GM21723 (cell line): ENCODE results near the gene CD99L2.

ENCODE experiments used
- ATAC-seq: cut with Tn5 transposase; IDR thresholded peaks from one replicate; pipeline ENCODE4 v1.9.1; 2021; ENCODE audit warnings: mild to moderate bottlenecking, moderate library complexity; ENCODE audit not compliant: unreplicated experiment

The CD99L2 gene

GRCh38 chrX:150766351-150767044, 132.0 kb downstream of the CD99L2 start:
- no peak for ATAC-seq

GRCh38 chrX:150765782-150766350, 132.6 kb downstream of the CD99L2 start:
- ATAC-seq, result no peak

- no peak for ATAC-seq
Observed at GRCh38 chrX:150765237-150765636, 133.2 kb downstream of the CD99L2 start.

GRCh38 chrX:150763810-150764209, 134.7 kb downstream of the CD99L2 start:
- ATAC-seq, result no peak

- no peak for ATAC-seq
Observed at GRCh38 chrX:150763303-150763797, 135.1 kb downstream of the CD99L2 start.

- no peak for ATAC-seq
Observed at GRCh38 chrX:150762258-150763165, 136.0 kb downstream of the CD99L2 start.

GRCh38 chrX:150761819-150762216, 136.7 kb downstream of the CD99L2 start:
- ATAC-seq, result no peak

GRCh38 chrX:150761176-150761818, 137.2 kb downstream of the CD99L2 start:
- ATAC-seq, result no peak

- ATAC-seq, result no peak
Observed at GRCh38 chrX:150759568-150760416, 138.7 kb downstream of the CD99L2 start.

GRCh38 chrX:150757371-150757770, 141.1 kb downstream of the CD99L2 start:
- no peak for ATAC-seq

- no peak for ATAC-seq
Observed at GRCh38 chrX:150753968-150754367, 144.5 kb downstream of the CD99L2 start.

- no peak for ATAC-seq
Observed at GRCh38 chrX:150753357-150753756, 145.1 kb downstream of the CD99L2 start.

GRCh38 chrX:150752124-150752523, 146.3 kb downstream of the CD99L2 start:
- ATAC-seq, result no peak

GRCh38 chrX:150736475-150736874, 162.0 kb downstream of the CD99L2 start:
- ATAC-seq, result no peak

- ATAC-seq, result no peak
Observed at GRCh38 chrX:150731795-150732194, 166.7 kb downstream of the CD99L2 start.

- ATAC-seq, result no peak
Observed at GRCh38 chrX:150730719-150731118, 167.7 kb downstream of the CD99L2 start.

- ATAC-seq, result no peak
Observed at GRCh38 chrX:150729956-150730355, 168.5 kb downstream of the CD99L2 start.

GRCh38 chrX:150719621-150720020, 178.8 kb downstream of the CD99L2 start:
- ATAC-seq, result no peak
